T-helper 22 cell (primary cell): Measurements from ENCODE around the gene MYH11.

Experiments
- DNase-seq: peaks from one replicate; pipeline ENCODE4 v3.0.0-alpha.2; 2020; ENCODE audit warnings: low read depth

The MYH11 gene

GRCh38 chr16:15777533-15778203 lies 79.2 kb downstream of the MYH11 start:
- DNase-seq, result no peak

- no peak for DNase-seq
Measured at GRCh38 chr16:15776572-15776971, 80.3 kb downstream of the MYH11 start.

- no peak for DNase-seq
Measured at GRCh38 chr16:15775663-15776304, 81.0 kb downstream of the MYH11 start.

- DNase-seq, result no peak
Measured at GRCh38 chr16:15775209-15775608, 81.6 kb downstream of the MYH11 start.

GRCh38 chr16:15773968-15774367 lies 82.9 kb downstream of the MYH11 start:
- no peak for DNase-seq

GRCh38 chr16:15772579-15773293 lies 84.1 kb downstream of the MYH11 start:
- DNase-seq, result no peak

GRCh38 chr16:15771694-15772093 lies 85.1 kb downstream of the MYH11 start:
- no peak for DNase-seq

- DNase-seq, result no peak
Measured at GRCh38 chr16:15770512-15770911, 86.3 kb downstream of the MYH11 start.

- no peak for DNase-seq
Measured at GRCh38 chr16:15770107-15770506, 86.7 kb downstream of the MYH11 start.

GRCh38 chr16:15769239-15769638 lies 87.6 kb downstream of the MYH11 start:
- no peak for DNase-seq

- no peak for DNase-seq
Measured at GRCh38 chr16:15768201-15768600, 88.6 kb downstream of the MYH11 start.

GRCh38 chr16:15766918-15767317 lies 89.9 kb downstream of the MYH11 start:
- no peak for DNase-seq

GRCh38 chr16:15765880-15766279 lies 90.9 kb downstream of the MYH11 start:
- no peak for DNase-seq

- DNase-seq, result no peak
Measured at GRCh38 chr16:15765116-15765515, 91.7 kb downstream of the MYH11 start.

GRCh38 chr16:15764112-15764511 lies 92.7 kb downstream of the MYH11 start:
- no peak for DNase-seq

GRCh38 chr16:15760129-15760528 lies 96.7 kb downstream of the MYH11 start:
- no peak for DNase-seq

GRCh38 chr16:15759070-15759469 lies 97.8 kb downstream of the MYH11 start:
- no peak for DNase-seq

- no peak for DNase-seq
Measured at GRCh38 chr16:15757630-15758251, 99.1 kb downstream of the MYH11 start.

- no peak for DNase-seq
Measured at GRCh38 chr16:15757077-15757386, 99.8 kb downstream of the MYH11 start.

- DNase-seq, result no peak
Measured at GRCh38 chr16:15754821-15755534, 101.8 kb downstream of the MYH11 start.

GRCh38 chr16:15752717-15753488 lies 103.9 kb downstream of the MYH11 start:
- no peak for DNase-seq

GRCh38 chr16:15751940-15752339 lies 104.9 kb downstream of the MYH11 start:
- no peak for DNase-seq
